NOMO-1 (cell line): Measurements from ENCODE around the gene SDR9C7.
"Not testable (repeated sequence)": the region's sequence is repeated elsewhere in the genome, so short reads cannot be mapped to it uniquely, and the experiment has no call there.

Experiments
- DNase-seq, 2 experiments: peaks; one replicate each; lab custom pipeline; 2025; ENCODE audit not compliant: unreplicated experiment in 2 of 2; lab: John Stamatoyannopoulos, UW

The SDR9C7 gene

DNA sequence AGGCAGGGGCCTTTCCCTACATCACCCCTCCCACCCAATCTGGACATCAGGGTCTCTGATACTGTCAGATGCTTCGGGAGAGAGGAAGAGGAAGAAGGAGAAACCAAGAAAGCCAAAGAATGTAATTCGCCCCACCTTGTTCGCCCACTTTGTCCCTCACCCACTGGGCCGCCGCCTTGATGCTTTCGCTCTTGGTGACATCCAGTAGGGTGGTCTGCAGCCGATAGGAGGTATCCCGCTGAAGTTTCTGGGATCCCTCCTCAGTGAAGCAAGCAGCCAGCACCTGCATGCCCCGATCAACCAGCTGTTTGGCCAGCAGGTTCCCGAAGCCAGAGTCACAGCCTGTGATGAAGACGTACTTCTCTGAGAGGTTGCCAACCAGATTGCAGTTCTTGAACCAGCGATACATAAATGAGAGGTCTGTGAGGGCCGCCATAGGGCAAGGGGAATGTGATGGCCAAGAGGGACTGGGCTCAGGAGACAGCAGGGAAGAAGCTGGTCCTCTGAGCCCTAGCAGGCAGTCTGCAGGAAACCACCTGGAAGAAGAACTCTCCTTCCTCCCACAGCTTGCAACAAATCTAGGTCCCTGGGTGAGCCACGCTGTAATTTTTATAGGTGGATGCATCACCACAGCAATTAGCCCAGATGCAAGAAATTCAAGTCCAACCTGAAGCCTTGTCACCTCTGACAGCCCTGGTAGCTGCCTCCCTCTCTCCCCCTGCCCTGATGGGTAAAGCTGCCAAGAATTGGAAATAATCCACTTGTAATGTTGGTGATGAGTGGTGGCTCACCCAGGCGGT is at the start of gene SDR9C7:
TSS of gene SDR9C7 (minus strand) at position 583 of the 800 bp plus-strand sequence. CDS start at position 436, 147 bp downstream.
- no peak for DNase-seq

DNA sequence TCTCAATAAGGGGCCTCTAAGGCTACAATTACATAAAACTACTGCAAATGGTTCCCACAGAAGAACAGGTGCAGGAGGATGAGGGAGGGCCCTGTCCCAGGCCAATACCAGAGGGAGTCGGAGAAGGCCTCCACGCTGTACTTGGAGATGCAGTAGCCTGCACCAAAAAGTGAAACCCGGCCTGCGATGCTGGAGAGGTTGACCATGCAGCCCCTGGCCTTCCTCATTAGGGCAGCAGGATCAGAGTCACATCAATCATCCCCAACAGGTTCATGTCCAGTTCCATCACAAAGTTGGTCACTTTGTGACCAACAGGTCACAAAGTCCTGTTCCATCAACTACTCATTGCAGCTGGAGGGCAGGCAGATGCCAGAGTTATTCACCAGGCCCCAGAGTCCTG is 49.2 kb upstream of the SDR9C7 start:
- DNase-seq, result no peak

GRCh38 chr12:56982578-56983236 is 48.5 kb upstream of the SDR9C7 start:
- DNase-seq, result not testable (repeated sequence)

DNA sequence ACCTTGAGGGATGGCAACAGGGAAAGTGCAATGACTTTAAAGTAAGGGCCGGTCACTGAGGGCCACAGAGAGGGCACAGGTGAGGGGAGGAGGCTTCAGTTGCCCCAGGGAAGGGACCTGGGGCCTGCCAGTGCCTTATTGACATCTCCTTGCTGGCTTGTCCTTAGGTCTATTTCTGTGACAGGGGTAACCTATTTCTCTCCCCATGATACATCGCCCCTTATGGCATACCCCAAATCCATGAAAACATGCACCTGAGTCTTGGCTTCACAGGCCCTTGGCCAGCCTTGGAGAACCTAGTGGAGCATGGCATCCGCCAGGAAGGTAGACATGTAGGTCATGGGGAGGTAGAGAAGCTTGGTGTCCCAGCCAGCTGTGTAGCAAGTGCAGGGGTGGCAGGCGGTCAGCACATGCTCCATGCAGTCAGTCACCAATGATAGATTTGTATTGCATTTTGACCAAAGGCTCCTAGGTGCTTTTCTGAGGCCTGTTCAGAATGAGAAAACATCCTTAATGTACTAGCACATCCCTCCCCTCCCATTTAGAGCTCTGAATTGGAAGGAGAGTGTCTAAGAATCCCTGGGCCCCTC is 46.8 kb upstream of the SDR9C7 start:
- DNase-seq, result no peak

GRCh38 chr12:56980268-56980667 is 46.1 kb upstream of the SDR9C7 start:
- DNase-seq, result no peak

GRCh38 chr12:56979628-56980027 is 45.4 kb upstream of the SDR9C7 start:
- no peak for DNase-seq

DNA sequence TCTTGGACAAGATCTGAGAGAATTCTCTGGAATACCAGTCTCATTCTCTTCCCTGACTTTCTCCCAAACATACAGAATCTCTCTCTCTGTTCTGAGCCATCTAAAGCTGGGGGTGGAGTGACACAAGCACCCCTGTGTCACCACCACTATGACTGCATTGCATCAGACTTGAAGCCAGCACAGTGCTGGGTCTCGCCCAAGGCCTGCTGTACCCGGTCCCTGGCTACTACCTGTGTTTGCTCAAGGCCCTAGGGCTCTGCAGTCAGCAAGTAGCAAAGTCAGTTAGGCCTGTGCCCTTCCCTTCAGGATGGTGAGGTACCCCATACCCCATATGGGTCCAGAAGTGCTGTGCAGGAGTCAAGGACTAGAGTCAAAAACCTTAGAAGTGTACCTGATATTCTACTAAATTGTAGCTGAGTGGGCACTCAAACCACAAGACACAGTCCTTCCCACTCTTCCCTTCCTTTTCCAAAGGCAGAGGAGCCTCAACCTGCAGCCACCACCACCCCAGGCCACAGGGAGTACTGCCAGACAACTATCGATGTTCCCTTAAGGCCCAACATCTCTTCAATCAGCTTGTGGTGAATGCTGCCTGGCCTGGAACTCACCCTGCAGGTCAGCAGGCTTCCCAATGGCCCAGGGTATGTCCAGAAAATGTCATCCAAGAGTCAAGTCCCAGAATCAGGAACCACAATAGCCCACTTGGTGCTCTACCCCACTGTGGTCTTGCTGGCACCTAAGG is 44.4 kb upstream of the SDR9C7 start:
- DNase-seq, result no peak

GRCh38 chr12:56977361-56977760 is 43.2 kb upstream of the SDR9C7 start:
- DNase-seq, result not testable (repeated sequence)

DNA sequence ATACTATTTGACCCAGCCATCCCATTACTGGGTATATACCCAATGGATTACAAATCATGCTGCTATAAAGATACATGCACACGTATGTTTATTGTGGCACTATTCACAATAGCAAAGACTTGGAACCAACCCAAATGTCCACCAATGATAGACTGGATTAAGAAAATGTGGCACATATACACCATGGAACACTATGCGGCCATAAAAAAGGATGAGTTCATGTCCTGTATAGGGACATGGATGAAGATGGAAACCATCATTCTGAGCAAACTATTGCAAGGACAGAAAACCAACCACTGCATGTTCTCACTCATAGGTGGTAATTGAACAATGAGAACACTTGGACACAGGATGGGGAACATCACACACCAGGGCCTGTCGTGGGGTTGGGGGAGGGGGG is 40.0 kb upstream of the SDR9C7 start:
- DNase-seq, result not testable (repeated sequence)

DNA sequence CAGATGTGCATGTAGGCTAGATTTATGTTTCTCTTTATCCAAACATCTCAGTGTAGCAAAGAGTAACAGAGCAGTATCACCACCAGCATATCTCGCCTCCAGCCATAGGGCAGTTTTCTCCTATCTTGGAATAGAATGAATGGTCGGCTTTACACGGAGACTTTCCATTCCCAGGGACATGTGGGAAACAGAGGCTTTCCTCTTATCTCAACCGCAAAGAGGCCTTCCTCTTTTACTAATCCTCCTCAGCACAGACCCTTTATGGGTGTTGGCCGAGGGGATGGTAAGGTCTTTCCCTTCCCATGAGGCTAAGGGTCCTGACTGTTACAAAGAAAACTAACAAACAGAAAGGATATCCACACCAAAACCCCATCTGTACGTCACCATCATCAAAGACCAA is 34.7 kb upstream of the SDR9C7 start:
- not testable (repeated sequence) for DNase-seq

GRCh38 chr12:56965997-56966642 is 31.9 kb upstream of the SDR9C7 start:
- DNase-seq, result not testable (repeated sequence)

DNA sequence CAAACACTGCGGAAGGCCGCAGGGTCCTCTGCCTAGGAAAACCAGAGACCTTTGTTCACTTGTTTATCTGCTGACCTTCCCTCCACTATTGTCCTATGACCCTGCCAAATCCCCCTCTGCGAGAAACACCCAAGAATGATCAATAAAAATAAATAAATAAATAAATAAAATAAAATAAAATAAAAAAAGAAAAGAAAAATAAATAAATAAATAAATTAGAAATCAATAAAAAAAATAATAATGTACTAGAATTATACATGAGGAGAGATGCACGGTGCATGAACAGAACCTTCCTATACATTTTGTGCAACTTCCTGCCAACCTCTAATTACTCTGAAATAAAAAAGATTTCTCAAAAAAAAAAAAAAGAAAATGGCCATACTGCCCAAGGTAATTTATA is 30.9 kb upstream of the SDR9C7 start:
- not testable (repeated sequence) for DNase-seq

- DNase-seq, result not testable (repeated sequence)
Measured at GRCh38 chr12:56963557-56963956, 29.3 kb upstream of the SDR9C7 start.

GRCh38 chr12:56962247-56962646 is 28.0 kb upstream of the SDR9C7 start:
- not testable (repeated sequence) for DNase-seq

DNA sequence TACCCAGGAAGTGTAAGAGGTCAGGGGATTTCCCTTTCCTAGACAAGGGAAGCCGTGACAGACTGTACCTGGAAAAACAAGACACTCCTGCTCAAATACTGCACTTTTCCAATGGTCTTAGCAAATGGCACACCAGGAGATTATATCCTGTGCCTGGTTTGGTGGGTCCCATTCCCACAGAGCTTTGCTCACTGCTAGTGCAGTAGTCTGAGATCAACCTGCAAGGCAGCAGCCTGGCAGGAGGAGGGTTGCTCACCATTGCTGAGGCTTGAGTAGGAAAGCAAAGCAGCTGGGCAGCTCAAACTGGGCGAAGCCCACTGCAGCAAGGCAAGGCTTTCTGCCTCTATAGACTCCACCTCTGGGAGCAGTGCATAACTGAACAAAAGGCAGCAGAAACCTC is 24.2 kb upstream of the SDR9C7 start:
- no peak for DNase-seq

DNA sequence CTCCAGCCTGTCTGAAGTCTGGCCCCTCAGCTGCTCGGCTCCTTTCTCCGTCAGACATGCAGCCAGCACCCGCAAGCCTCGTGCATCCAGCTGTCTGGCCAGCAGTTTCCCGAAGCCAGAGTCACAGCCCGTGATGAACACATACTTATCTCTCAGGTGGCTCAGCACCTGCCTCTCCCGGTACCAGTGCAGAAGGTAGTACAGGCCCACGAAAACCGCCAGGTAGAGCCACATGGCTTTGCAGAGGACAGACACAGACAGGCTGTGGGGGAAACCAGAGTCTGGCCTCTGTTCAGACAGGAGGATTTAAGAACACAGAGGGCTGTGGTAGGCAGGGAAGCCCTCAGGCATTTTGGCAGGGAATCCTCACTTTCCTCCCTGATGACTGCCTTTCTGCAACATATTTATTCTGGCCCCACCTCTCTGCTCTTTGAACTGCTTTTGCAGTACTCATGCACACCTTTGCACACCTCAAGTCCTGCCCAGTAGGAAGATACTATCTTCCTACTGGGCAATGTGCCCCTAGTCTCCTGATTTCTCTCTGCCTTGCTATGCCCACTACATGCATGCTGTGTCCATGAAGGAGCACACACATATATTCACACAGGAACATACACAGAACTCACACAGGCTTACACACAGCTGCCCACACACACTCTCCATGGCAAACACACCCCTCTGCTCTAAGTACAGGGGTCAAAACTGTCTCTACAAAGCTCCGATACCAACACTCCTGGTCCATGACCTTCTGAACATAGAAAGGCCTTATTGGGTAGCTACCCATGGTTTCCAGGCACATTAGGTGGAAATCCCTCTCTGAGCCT is 23.2 kb upstream of the SDR9C7 start, which contains the start of gene RDH16:
TSS of gene RDH16 (minus strand) at position 380 of the 824 bp plus-strand sequence. CDS start at position 234, 146 bp downstream.
- DNase-seq, result no peak

- DNase-seq, result no peak
Measured at GRCh38 chr12:56955631-56956256, 21.5 kb upstream of the SDR9C7 start.

- DNase-seq, result no peak
Measured at GRCh38 chr12:56954958-56955355, 20.7 kb upstream of the SDR9C7 start.
